ENCODE data around the gene TSPYL6.

GRCh38 chr2:54303631-54304030 lies 47.6 kb upstream of the TSPYL6 start:
- TF ChIP-seq POLR2A (IDR thresholded peaks at IDR 0.05) (no peak), CTCF (IDR thresholded peaks at IDR 0.05) (no peak)
